Subcutaneous abdominal adipose tissue (tissue), 5 donors: ENCODE data around the gene GALNT8.

Experiments used
- H3K27ac ChIP-seq: one replicate; pipeline ENCODE4 v1.7.0; 2013; ENCODE audit warnings: low read depth, mild to moderate bottlenecking, inconsistent platforms, low read length, moderate library complexity
- H3K27me3 ChIP-seq, 5 donors: one replicate each; pipeline ENCODE4 v1.7.0; 2013; ENCODE audit warnings: low read length in 5 of 5, inconsistent platforms in 1 of 5; ENCODE audit not compliant: control insufficient read depth in 5 of 5, insufficient read depth in 4 of 5
- H3K36me3 ChIP-seq, 5 donors: one replicate each; pipeline ENCODE4 v1.7.0; 2013; ENCODE audit warnings: low read length in 5 of 5; ENCODE audit not compliant: control insufficient read depth in 5 of 5, insufficient read depth in 5 of 5
- H3K4me1 ChIP-seq, 5 donors: one replicate each; pipeline ENCODE4 v1.7.0; 2013; ENCODE audit warnings: low read length in 5 of 5, mild to moderate bottlenecking in 3 of 5, moderate library complexity in 1 of 5; ENCODE audit not compliant: control insufficient read depth in 5 of 5, insufficient read depth in 5 of 5
- H3K4me3 ChIP-seq, 5 donors: one replicate each; pipeline ENCODE4 v1.7.0; 2013; ENCODE audit warnings: low read length in 5 of 5, low read depth in 1 of 5
- H3K9ac ChIP-seq, 5 donors: one replicate each; pipeline ENCODE4 v1.7.0; 2013; ENCODE audit warnings: low read length in 5 of 5, mild to moderate bottlenecking in 4 of 5, moderate library complexity in 3 of 5
- H3K9me3 ChIP-seq, 5 donors: one replicate each; pipeline ENCODE4 v1.7.0; 2013; ENCODE audit warnings: low read length in 5 of 5; ENCODE audit not compliant: control insufficient read depth in 5 of 5
- donor health status: healthy.
- donor health status: healthy.
- donor health status: healthy.
- donor health status: healthy.
- donor health status: healthy.

The GALNT8 gene

GRCh38 chr12:4820971-4821370 is 100.8 kb downstream of the GALNT8 start:
- Histone ChIP-seq H3K27ac (no peak overlapping the region), H3K9ac (no peak overlapping the region), H3K36me3 (no peaks in the 10 kb centered on the region), H3K4me3 (no peak overlapping the region), H3K9me3 (no peaks in the 10 kb centered on the region), H3K27me3 (peaks cover 0 to 16% (median 0%) of the 10 kb centered on the region in 5 donors), H3K4me1 (peaks cover 0 to 5% (median 2%) of the 10 kb centered on the region in 5 donors)
